H1 (cell line): ENCODE measurements around the gene CLIP3. TPM values are rescaled to one million over a fixed set of nuclear protein-coding genes. Genes with fewer than 3 reads are reported as not detected.
A peak's percentile ranks its signal among the peaks of the same experiment; 100 is the strongest.

Source experiments
- BRCA1 ChIP-seq: IDR thresholded peaks from 2 replicates; pipeline ENCODE4 v1.6.1; 2012; ENCODE audit warnings: low read depth, low read length, improper control_type of control experiment
- CBX8 ChIP-seq: fragments of 300-800, 300-1000 bp; sonication (generic); IDR thresholded peaks from 2 replicates; pipeline ENCODE4 v1.7.1; 2016; ENCODE audit warnings: low read depth, low read length, borderline replicate concordance
- CEBPB ChIP-seq: IDR thresholded peaks from 2 replicates; pipeline ENCODE4 v1.6.1; 2012; ENCODE audit warnings: low read depth, low read length
- KDM5A ChIP-seq: fragments of 200-600 bp; IDR thresholded peaks from 2 replicates; pipeline ENCODE4 v1.7.1; 2012; ENCODE audit warnings: mild to moderate bottlenecking, low read length, inconsistent platforms, mixed read lengths
- POLR2A ChIP-seq, 2 experiments: IDR thresholded peaks; 1 replicate in 1 of 2; 2 replicates in 1 of 2; pipeline ENCODE4 v1.6.1; 2011; ENCODE audit warnings: low read depth in 2 of 2, low read length in 2 of 2, mild to moderate bottlenecking in 2 of 2; ENCODE audit errors: control extremely low read depth in 1 of 2
- RBBP5 ChIP-seq: IDR thresholded peaks from 2 replicates; pipeline ENCODE4 v1.7.1; 2012; ENCODE audit warnings: low read depth, mild to moderate bottlenecking, inconsistent platforms, low read length, moderate library complexity, borderline replicate concordance
- RNF2 ChIP-seq: fragments of 200-900, 300-1000 bp; sonication (generic); IDR thresholded peaks from 2 replicates; pipeline ENCODE4 v1.7.1; 2016; ENCODE audit warnings: borderline replicate concordance, low read depth, mild to moderate bottlenecking, antibody characterized with exemption, low read length; ENCODE audit not compliant: poor library complexity, severe bottlenecking; ENCODE audit errors: missing control alignments
- SAP30 ChIP-seq: fragments of 300-600 bp; sonication (generic); IDR thresholded peaks from 2 replicates; pipeline ENCODE4 v1.7.1; 2012; ENCODE audit warnings: low read length, moderate library complexity, mild to moderate bottlenecking, inconsistent platforms; ENCODE audit not compliant: insufficient read depth, insufficient replicate concordance
- SIN3A ChIP-seq, 2 experiments: IDR thresholded peaks in 1 of 2; conservative IDR thresholded peaks in 1 of 2; 2 replicates each; pipeline ENCODE4 v1.6.1; 2011 to 2012; ENCODE audit warnings: low read length in 2 of 2, improper control_type of control experiment in 1 of 2, low read depth in 1 of 2, mild to moderate bottlenecking in 1 of 2
- SIX5 ChIP-seq: IDR thresholded peaks from 2 replicates; pipeline ENCODE4 v1.6.1; 2011; ENCODE audit warnings: mild to moderate bottlenecking, low read depth, low read length
- SP1 ChIP-seq: IDR thresholded peaks from 2 replicates; pipeline ENCODE4 v1.6.1; 2011; ENCODE audit warnings: low read depth, low read length
- TEAD4 ChIP-seq: IDR thresholded peaks from 2 replicates; pipeline ENCODE4 v1.6.1; 2012; ENCODE audit warnings: low read depth, low read length, inconsistent platforms, mixed read lengths
- polyA plus RNA-seq, 7 experiments: library from polyadenylated mRNA; depleted of rRNA in 3 of 7; stranded (reverse) in 5 of 7; unstranded in 2 of 7; fragments of >200 nt in 5 of 7; fragments of 200-250 nt in 2 of 7; gene quantifications; 1 replicate in 5 of 7; 2 replicates in 1 of 7; 4 replicates in 1 of 7; pipeline versions ENCODE4 v1.2.1 to v1.2.3, GENCODE V29; 2011 to 2013; ENCODE audit warnings: missing spikeins in 2 of 7, mixed read lengths in 2 of 7
- total RNA-seq: library from RNA; stranded (reverse); fragmentation: NEBNext Ultra II Directional; extraction: Animal tissue kit (Norgen Biotek cat#: 25700); gene quantifications from 2 replicates; pipeline ENCODE4 v1.2.1, GENCODE V29; 2021
- TF ChIP-seq, protein P1 (sequence below), 3 experiments: IDR thresholded peaks; 1 replicate in 2 of 3; 2 replicates in 1 of 3; pipeline versions ENCODE4 v1.5.1 to v1.6.1; 2011; ENCODE audit warnings: low read length in 3 of 3, mild to moderate bottlenecking in 3 of 3, inconsistent platforms in 2 of 3, low read depth in 1 of 3, moderate library complexity in 1 of 3; ENCODE audit not compliant: insufficient read depth in 1 of 3; ENCODE audit errors: control extremely low read depth in 1 of 3

The CLIP3 gene
- total and polyA plus RNA-seq, 2 of the 8 experiments (the other 6 are each of a cell fraction or from before 2014, with no cell fraction given) = 5.9 to 21.7 TPM

DNA sequence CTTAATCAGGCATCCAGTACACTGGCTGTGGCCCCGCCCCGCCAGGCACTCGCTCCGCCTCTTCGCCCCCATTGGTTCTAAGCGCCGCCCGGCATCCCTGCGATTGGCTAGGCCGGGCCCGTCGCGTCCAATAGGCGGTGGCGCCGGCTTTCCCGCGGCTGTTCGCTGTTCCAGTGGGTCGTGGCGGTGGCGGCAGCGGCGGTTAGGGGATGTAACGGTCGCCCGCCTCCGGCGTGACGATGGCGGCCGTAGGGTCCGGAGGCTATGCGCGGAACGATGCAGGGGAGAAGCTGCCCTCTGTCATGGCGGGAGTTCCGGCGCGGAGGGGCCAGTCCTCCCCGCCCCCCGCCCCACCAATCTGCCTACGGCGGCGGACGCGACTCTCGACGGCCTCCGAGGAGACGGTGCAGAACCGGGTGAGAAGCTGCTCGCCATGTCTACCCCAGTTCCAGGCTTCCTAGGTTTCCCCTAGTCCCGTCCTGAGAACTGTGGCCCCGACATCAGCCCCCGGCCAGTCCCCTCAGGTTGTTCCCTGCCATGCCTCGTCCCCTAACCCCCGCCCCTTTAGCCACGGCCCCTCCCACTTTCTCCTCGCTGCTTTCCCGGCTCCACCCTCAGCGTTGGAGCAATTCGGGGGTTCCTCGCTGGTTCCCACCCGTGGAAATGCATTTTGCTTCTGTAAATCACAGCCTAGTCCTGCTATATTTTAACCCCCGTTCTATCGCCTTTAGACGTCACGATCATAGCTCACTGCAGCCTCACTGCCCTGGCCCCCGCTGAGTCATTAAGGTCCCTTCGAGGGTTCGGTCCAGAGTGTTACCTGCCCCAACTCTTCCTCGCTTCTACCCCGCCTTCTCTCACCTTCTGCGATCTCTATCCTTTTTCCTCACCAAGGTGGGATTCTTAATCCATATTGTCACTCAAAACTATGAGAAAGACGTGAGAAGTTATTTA lies 22.3 kb upstream of the CLIP3 start, which contains the start of gene WDR62 (continued):
- TF ChIP-seq, protein P1, sequence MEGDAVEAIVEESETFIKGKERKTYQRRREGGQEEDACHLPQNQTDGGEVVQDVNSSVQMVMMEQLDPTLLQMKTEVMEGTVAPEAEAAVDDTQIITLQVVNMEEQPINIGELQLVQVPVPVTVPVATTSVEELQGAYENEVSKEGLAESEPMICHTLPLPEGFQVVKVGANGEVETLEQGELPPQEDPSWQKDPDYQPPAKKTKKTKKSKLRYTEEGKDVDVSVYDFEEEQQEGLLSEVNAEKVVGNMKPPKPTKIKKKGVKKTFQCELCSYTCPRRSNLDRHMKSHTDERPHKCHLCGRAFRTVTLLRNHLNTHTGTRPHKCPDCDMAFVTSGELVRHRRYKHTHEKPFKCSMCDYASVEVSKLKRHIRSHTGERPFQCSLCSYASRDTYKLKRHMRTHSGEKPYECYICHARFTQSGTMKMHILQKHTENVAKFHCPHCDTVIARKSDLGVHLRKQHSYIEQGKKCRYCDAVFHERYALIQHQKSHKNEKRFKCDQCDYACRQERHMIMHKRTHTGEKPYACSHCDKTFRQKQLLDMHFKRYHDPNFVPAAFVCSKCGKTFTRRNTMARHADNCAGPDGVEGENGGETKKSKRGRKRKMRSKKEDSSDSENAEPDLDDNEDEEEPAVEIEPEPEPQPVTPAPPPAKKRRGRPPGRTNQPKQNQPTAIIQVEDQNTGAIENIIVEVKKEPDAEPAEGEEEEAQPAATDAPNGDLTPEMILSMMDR (IDR thresholded peaks at IDR 0.05; ENCODE audit: control extremely low read depth in 1 of 3, insufficient read depth in 1 of 3, low read depth in 1 of 3, low read length in 3 of 3) = no peak
- TF ChIP-seq CBX8 (no peak), TEAD4 (no peak), RNF2 (no peak), RBBP5 (no peak), BRCA1 (no peak), SAP30 (peak; percentile 56), SP1 (peak; percentile 64), SIX5 (no peak), POLR2A (IDR thresholded peaks at IDR 0.05; ENCODE audit: control extremely low read depth in 1 of 2, low read depth in 2 of 2, low read length in 2 of 2) (no peak; a peak in 1 of 3 replicates), CEBPB (no peak), KDM5A (0 out of 2 replicates have a peak, but pooled peaks have one; percentile 18), SIN3A (conservative IDR thresholded peaks at IDR 0.05 in 1 of 2, IDR thresholded peaks at IDR 0.05 in 1 of 2; ENCODE audit: low read depth in 1 of 2, low read length in 2 of 2) (no peak; a peak in 1 of 4 replicates)
